HepG2 (cell line): Measurements from ENCODE around the gene LRIT1. TPM values are rescaled to one million over a fixed set of nuclear protein-coding genes. Genes with fewer than 3 reads are reported as not detected.
A peak's percentile ranks its signal among the peaks of the same experiment; 100 is the strongest.

Experiments used
- ATAC-seq: fragments of 200-7000 bp; cut with Tn5 transposase; 3 replicates; pipeline ENCODE4 v1.9.1; 2020; ENCODE audit warnings: mild to moderate bottlenecking, moderate library complexity
- BruUV-seq: library from RNA; stranded (reverse); fragments of 400-500 nt; replicated peaks from 2 replicates; lab custom pipeline; 2021; lab: Mats Ljungman, UMichigan
- CTCF ChIA-PET: fragments of 300-600 bp; formaldehyde crosslinking; extraction: SDS; loops from one replicate; lab custom pipeline; 2021; ENCODE audit warnings: low total read pairs, inconsistent platforms, low intra/inter-chr PET ratio; lab: Yijun Ruan, JAX
- POLR2A ChIA-PET: fragments of 350-600 bp; sonication (Branson Sonifier 250); formaldehyde crosslinking; loops from one replicate; lab custom pipeline; 2020; ENCODE audit warnings: antibody characterized with exemption, inconsistent platforms; lab: Yijun Ruan, JAX
- DNase-seq: peaks from one replicate; pipeline ENCODE4 v3.0.0-alpha.2; 2015; ENCODE audit warnings: low spot score
- FAIRE-seq: peaks from 3 replicates; lab custom pipeline; 2011; peaks lifted over from hg19 to GRCh38; lab: Jason Lieb, UNC
- H2AFZ ChIP-seq: one replicate; pipeline ENCODE4 v1.6.1; 2011; ENCODE audit warnings: low read length, inconsistent platforms
- H3K27ac ChIP-seq: fragments of 300-600 bp; 3 replicates; pipeline ENCODE4 v1.8.0; 2011; ENCODE audit warnings: mixed run types, mild to moderate bottlenecking, mixed read lengths, low read length, inconsistent platforms; ENCODE audit not compliant: insufficient read depth; ENCODE audit errors: extremely low read length
- H3K27me3 ChIP-seq, 2 experiments: fragments of 200-600 bp in 1 of 2; 2 replicates in 1 of 2; 3 replicates in 1 of 2; pipeline versions ENCODE4 v1.6.0 to v1.8.0; 2011; ENCODE audit warnings: low read length in 2 of 2, mild to moderate bottlenecking in 2 of 2, moderate library complexity in 2 of 2, inconsistent platforms in 1 of 2; ENCODE audit not compliant: insufficient read depth in 2 of 2, control insufficient read depth in 1 of 2
- H3K36me3 ChIP-seq, 2 experiments: fragments of 200-600 bp in 1 of 2; replicated peaks in 1 of 2; 2 replicates in 1 of 2; 3 replicates in 1 of 2; pipeline versions ENCODE4 v1.5.1 to v1.8.0; 2011; ENCODE audit warnings: low read length in 2 of 2, inconsistent platforms in 1 of 2; ENCODE audit not compliant: insufficient read depth in 2 of 2, control insufficient read depth in 1 of 2
- H3K4me1 ChIP-seq: 2 replicates; pipeline ENCODE4 v1.5.1; 2012; ENCODE audit warnings: low read length, inconsistent platforms; ENCODE audit not compliant: insufficient read depth
- H3K4me2 ChIP-seq: 2 replicates; pipeline ENCODE4 v1.6.0; 2011; ENCODE audit warnings: low read depth, low read length, inconsistent platforms
- H3K4me3 ChIP-seq, 3 experiments: fragments of 200-600 bp in 1 of 3; sonication (generic), shearing (Covaris generic) in 1 of 3; replicated peaks in 1 of 3; 2 replicates each; pipeline ENCODE4 v1.5.1; 2011 to 2016; ENCODE audit warnings: low read length in 3 of 3, inconsistent platforms in 2 of 3, low read depth in 2 of 3, mild to moderate bottlenecking in 2 of 3, control low read depth in 1 of 3, mixed read lengths in 1 of 3; ENCODE audit not compliant: insufficient read depth in 1 of 3
- H3K79me2 ChIP-seq: one replicate; pipeline ENCODE4 v1.6.1; 2011; ENCODE audit warnings: low read length, inconsistent platforms; ENCODE audit not compliant: insufficient read depth
- H3K9ac ChIP-seq: 2 replicates; pipeline ENCODE4 v1.6.0; 2011; ENCODE audit warnings: mild to moderate bottlenecking, low read depth, low read length, inconsistent platforms; ENCODE audit not compliant: insufficient read depth
- H3K9me3 ChIP-seq: 2 replicates; pipeline ENCODE4 v1.5.1; 2012; ENCODE audit warnings: mild to moderate bottlenecking, low read length
- H4K20me1 ChIP-seq: 2 replicates; pipeline ENCODE4 v1.6.0; 2011; ENCODE audit warnings: inconsistent platforms, mild to moderate bottlenecking, low read length, moderate library complexity; ENCODE audit not compliant: insufficient read depth
- EP300 ChIP-seq, 3 experiments: sonication (generic) in 1 of 3; formaldehyde crosslinking in 1 of 3; IDR thresholded peaks; 2 replicates each; pipeline versions ENCODE4 v1.5.1 to v1.6.1; 2011 to 2020; ENCODE audit warnings: low read depth in 2 of 3, low read length in 2 of 3, borderline replicate concordance in 1 of 3, improper control_type of control experiment in 1 of 3, mild to moderate bottlenecking in 1 of 3, missing genetic modification reagents in 1 of 3, moderate library complexity in 1 of 3
- EZH2 ChIP-seq: conservative IDR thresholded peaks from 2 replicates; pipeline ENCODE4 v1.6.1; 2012; ENCODE audit warnings: mild to moderate bottlenecking, low read depth, low read length, moderate library complexity
- KDM2A ChIP-seq: sonication (generic); formaldehyde crosslinking; IDR thresholded peaks from 2 replicates; pipeline ENCODE4 v1.4.0; 2020; ENCODE audit warnings: low read depth, missing genetic modification reagents, borderline replicate concordance
- NR2F2 ChIP-seq: IDR thresholded peaks from 2 replicates; pipeline ENCODE4 v1.6.1; 2012; ENCODE audit warnings: low read depth, inconsistent platforms, borderline replicate concordance
- TEF ChIP-seq: sonication (generic); formaldehyde crosslinking; IDR thresholded peaks from 2 replicates; pipeline ENCODE4 v1.5.0; 2020; ENCODE audit warnings: missing genetic modification reagents
- ZBTB33 ChIP-seq: sonication (generic); formaldehyde crosslinking; IDR thresholded peaks from 2 replicates; pipeline ENCODE4 v1.4.0; 2020; ENCODE audit warnings: missing genetic modification reagents
- ZFP41 ChIP-seq: sonication (generic); formaldehyde crosslinking; IDR thresholded peaks from 2 replicates; pipeline ENCODE4 v1.4.0; 2020; ENCODE audit warnings: mild to moderate bottlenecking, missing genetic modification reagents, borderline replicate concordance
- ZNF224 ChIP-seq: sonication (generic); formaldehyde crosslinking; IDR thresholded peaks from 2 replicates; pipeline ENCODE4 v1.5.0; 2020; ENCODE audit warnings: mild to moderate bottlenecking, missing genetic modification reagents
- ZNF3 ChIP-seq: IDR thresholded peaks from 2 replicates; pipeline ENCODE4 v1.7.0; 2017; ENCODE audit warnings: inconsistent platforms
- ZNF34 ChIP-seq: sonication (generic); formaldehyde crosslinking; IDR thresholded peaks from 2 replicates; pipeline ENCODE4 v1.4.0; 2020; ENCODE audit warnings: mild to moderate bottlenecking, missing genetic modification reagents, borderline replicate concordance
- ZNF790 ChIP-seq: sonication (generic); formaldehyde crosslinking; IDR thresholded peaks from 2 replicates; pipeline ENCODE4 v1.8.0; 2022; ENCODE audit warnings: missing genetic modification reagents, mild to moderate bottlenecking, borderline replicate concordance
- ZNF839 ChIP-seq: sonication (generic); formaldehyde crosslinking; IDR thresholded peaks from 2 replicates; pipeline ENCODE4 v1.4.0; 2020; ENCODE audit warnings: missing genetic modification reagents, mild to moderate bottlenecking, borderline replicate concordance
- WGBS: methylation state at CpG from one replicate; pipeline ENCODE4 v1.1.6; 2017; ENCODE audit warnings: low lambda C conversion rate; 5-methylcytosine and 5-hydroxymethylcytosine counted together
- in situ Hi-C: cut with HindIII; loops from 2 replicates; pipeline ENCODE4 v1.10.0; 2017; ENCODE audit warnings: low pct_unique_long_range_greater_than_20kb; ENCODE audit not compliant: extremely low pct_ligation_motif_present
- intact Hi-C: fragments of 100-400 bp; cut with micrococcal nuclease; formaldehyde crosslinking; loops from one replicate; pipeline ENCODE4 v1.10.0; 2022; ENCODE audit not compliant: unreplicated experiment
- polyA plus RNA-seq, 8 experiments: library from polyadenylated mRNA; depleted of rRNA in 3 of 8; stranded (reverse) in 7 of 8; unstranded in 1 of 8; fragments of >200 nt; fragmentation: Illumina TruSeq in 4 of 8; extraction: Trizol in 4 of 8; gene quantifications; 2 replicates each; pipeline versions ENCODE4 v1.2.1 to v1.2.3, GENCODE V29; 2011 to 2016; ENCODE audit warnings: low read depth in 4 of 8, missing spikeins in 1 of 8, mixed read lengths in 1 of 8; ENCODE audit not compliant: insufficient read depth in 1 of 8
- total RNA-seq, 5 experiments: library from RNA; depleted of rRNA; stranded (reverse); fragments of >200 nt; fragmentation: Illumina TruSeq; extraction: Trizol; gene quantifications; 2 replicates each; pipeline ENCODE4 v1.2.3, GENCODE V29; 2016; ENCODE audit warnings: low read depth in 1 of 5
- TF ChIP-seq, protein P1 (sequence below): IDR thresholded peaks from 2 replicates; pipeline ENCODE4 v1.6.1; 2012; ENCODE audit warnings: inconsistent platforms
- TF ChIP-seq, protein P2 (sequence below): IDR thresholded peaks from 2 replicates; pipeline ENCODE4 v1.6.1; 2016; ENCODE audit warnings: low read depth, borderline replicate concordance

Gene LRIT1
- total and polyA plus RNA-seq, 2 of the 13 experiments (the other 11 are each of a cell fraction or from before 2014, with no cell fraction given) = not detected

- ChIA-PET CTCF (no interaction called here), POLR2A (no interaction called here)
- Histone ChIP-seq H3K9me3 (no peaks in the 10 kb centered on the region), H4K20me1 (no peaks in the 10 kb centered on the region), H2AFZ (no peak overlapping the region), H3K27me3 (peaks cover 3 to 22% of the 10 kb centered on the region in 2 experiments; a peak in 4 of 5 replicates), H3K27ac (no peak overlapping the region), H3K4me3 (no peak overlapping the region), H3K4me2 (no peak overlapping the region), H3K79me2 (no peaks in the 10 kb centered on the region), H3K9ac (no peak overlapping the region), H3K36me3 (no peaks in the 10 kb centered on the region), H3K4me1 (peaks cover 7% of the 10 kb centered on the region; the same call in 1 of the 2 replicates)
- in situ Hi-C loops (no loop called here), intact Hi-C loops (no loop called here)
- FAIRE-seq (no peak), ATAC-seq (no peak; the same call in 2 of the 3 replicates), DNase-seq (no peak)
- WGBS = 54% methylated on average over 13 of the region's 52 CpGs
- BruUV-seq = no TSS peak
- TF ChIP-seq ZBTB33 (CRISPR knock-in tag) = peak; percentile 51
- no peak for TF ChIP-seq KDM2A (CRISPR knock-in tag)
These were observed 3.9 kb downstream of the LRIT1 start for GRCh38 chr10:84237199-84238051.

GRCh38 chr10:84236807-84237198, 4.5 kb downstream of the LRIT1 start:
- no peak for DNase-seq
- intact Hi-C loops (no loop called here), in situ Hi-C loops (no loop called here)
- Histone ChIP-seq H3K4me1 (peaks cover 2% of the 10 kb centered on the region; the same call in 1 of the 2 replicates), H4K20me1 (no peaks in the 10 kb centered on the region), H3K4me3 (no peak overlapping the region), H3K36me3 (no peaks in the 10 kb centered on the region), H3K27me3 (peaks cover 3 to 28% of the 10 kb centered on the region in 2 experiments; a peak in 4 of 5 replicates), H3K9ac (no peak overlapping the region), H3K4me2 (no peak overlapping the region), H3K79me2 (no peaks in the 10 kb centered on the region), H3K9me3 (no peaks in the 10 kb centered on the region), H2AFZ (no peak overlapping the region), H3K27ac (no peak overlapping the region)
- BruUV-seq = no TSS peak
- 49% methylated on average over 6 of the region's 6 CpGs for WGBS
- ChIA-PET CTCF (no interaction called here), POLR2A (no interaction called here)
- ATAC-seq = no peak
- no peak for FAIRE-seq
- no peak for TF ChIP-seq ZFP41 (CRISPR knock-in tag)
- no peak for TF ChIP-seq EP300 (IDR thresholded peaks at IDR 0.05; ENCODE audit: low read depth in 2 of 2, low read length in 2 of 2)
- no peak for TF ChIP-seq EP300 (CRISPR knock-in tag; IDR thresholded peaks at IDR 0.05; ENCODE audit: borderline replicate concordance)
- no peak for TF ChIP-seq ZNF224 (CRISPR knock-in tag)
- no peak for TF ChIP-seq ZNF839 (CRISPR knock-in tag)
- no peak for TF ChIP-seq NR2F2
- no peak for TF ChIP-seq EZH2
- no peak for TF ChIP-seq ZNF34 (CRISPR knock-in tag)
- TF ChIP-seq TEF (CRISPR knock-in tag) = no peak
- TF ChIP-seq, protein P1, sequence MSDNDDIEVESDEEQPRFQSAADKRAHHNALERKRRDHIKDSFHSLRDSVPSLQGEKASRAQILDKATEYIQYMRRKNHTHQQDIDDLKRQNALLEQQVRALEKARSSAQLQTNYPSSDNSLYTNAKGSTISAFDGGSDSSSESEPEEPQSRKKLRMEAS = no peak
- TF ChIP-seq ZNF790 (CRISPR knock-in tag) = no peak
- TF ChIP-seq, protein P2, sequence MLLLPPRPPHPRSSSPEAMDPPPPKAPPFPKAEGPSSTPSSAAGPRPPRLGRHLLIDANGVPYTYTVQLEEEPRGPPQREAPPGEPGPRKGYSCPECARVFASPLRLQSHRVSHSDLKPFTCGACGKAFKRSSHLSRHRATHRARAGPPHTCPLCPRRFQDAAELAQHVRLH (CRISPR knock-in tag) = no peak
- no peak for TF ChIP-seq ZNF3 (CRISPR knock-in tag)
